Testis (tissue), 3 donors: ENCODE results near the gene KLF7. TPM values are rescaled to one million over a fixed set of nuclear protein-coding genes. Genes with fewer than 3 reads are reported as not detected.

Experiments used
- DNase-seq: peaks from one replicate; pipeline ENCODE4 v3.0.0-alpha.2; 2019
- H3K27ac ChIP-seq, 2 donors: fragments of 200-600 bp; sonication (generic); one replicate each; pipeline ENCODE4 v1.5.1; 2019
- H3K27me3 ChIP-seq: fragments of 200-600 bp; sonication (generic); one replicate; pipeline ENCODE4 v1.5.1; 2019
- H3K36me3 ChIP-seq: fragments of 200-600 bp; sonication (generic); one replicate; pipeline ENCODE4 v1.5.1; 2017; ENCODE audit warnings: low read depth; ENCODE audit errors: missing control alignments
- H3K4me1 ChIP-seq: fragments of 200-600 bp; sonication (generic); one replicate; pipeline ENCODE4 v1.5.1; 2019
- H3K4me3 ChIP-seq, 2 donors: fragments of 200-600 bp; sonication (generic); one replicate each; pipeline ENCODE4 v1.5.1; 2017 to 2019
- H3K9me3 ChIP-seq: fragments of 200-600 bp; sonication (generic); one replicate; pipeline ENCODE4 v1.5.1; 2017
- POLR2A ChIP-seq: fragments of 450-650 bp; IDR thresholded peaks from one replicate; pipeline ENCODE4 v1.6.1; 2017; ENCODE audit warnings: antibody characterized with exemption, mild to moderate bottlenecking, moderate library complexity
- WGBS, 2 donors: methylation state at CpG; one replicate each; pipeline ENCODE4 v1.1.5; 2018; 5-methylcytosine and 5-hydroxymethylcytosine counted together
- intact Hi-C: fragments of 100-400 bp; cut with DNase I; formaldehyde crosslinking; loops from one replicate; pipeline ENCODE4 v1.15.1; 2023; ENCODE audit warnings: low total_unique reads
- polyA plus RNA-seq: library from polyadenylated mRNA; stranded (reverse); fragments of 350-450 nt; fragmentation: Illumina TruSeq; extraction: RNeasy Lipid Tissue Mini Kit (QIAGEN cat#74804); gene quantifications from one replicate; pipeline ENCODE4 v1.2.3, GENCODE V29; 2014; ENCODE audit warnings: low read depth, low replicate concordance; ENCODE audit not compliant: insufficient read depth
- total RNA-seq, 2 donors: library from RNA; depleted of rRNA; stranded (reverse); fragments of >200 nt; gene quantifications; one replicate each; pipeline ENCODE4 v1.2.3, GENCODE V29; 2016
- TF ChIP-seq, protein P1 (sequence below), 3 experiments: fragments of 450-650 bp in 2 of 3; fragments of 200-600 bp in 1 of 3; sonication (generic) in 1 of 3; IDR thresholded peaks; one replicate each; pipeline ENCODE4 v1.5.1; 2016 to 2019; ENCODE audit warnings: antibody characterized with exemption in 3 of 3, mild to moderate bottlenecking in 2 of 3, moderate library complexity in 1 of 3

The KLF7 gene
- total and polyA plus RNA-seq, 3 donors from 2014 or later, result 15.1 to 23.2 (median 21.1) TPM

DNA sequence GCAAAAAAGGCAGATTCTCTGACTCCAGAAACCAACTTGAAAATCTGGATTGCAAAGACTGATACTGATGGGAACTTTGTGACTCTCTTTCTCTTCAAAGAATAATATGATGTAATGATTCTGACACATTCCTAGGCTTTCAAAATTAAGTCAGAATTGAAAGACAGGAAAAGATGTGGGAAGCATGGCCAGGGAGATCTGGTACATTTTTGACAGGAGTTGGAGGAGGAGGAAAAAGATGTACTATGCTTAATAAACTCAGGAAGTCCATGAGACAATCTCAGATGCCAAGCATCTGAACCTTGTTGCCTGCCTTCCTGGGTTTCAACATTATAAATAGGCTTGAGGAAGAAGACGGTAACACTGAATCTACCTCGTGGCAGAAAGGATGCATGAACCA lies 34.2 kb downstream of the KLF7 start:
- no peaks in the 10 kb centered on the region for H3K9me3 ChIP-seq
- H3K4me1 ChIP-seq, result peaks cover 15% of the 10 kb centered on the region
- DNase-seq, result no peak
- 83 to 87% methylated on average over 2 of the region's 2 CpGs for WGBS, 2 donors
- H3K4me3 ChIP-seq, result no peak overlapping the region
- TF ChIP-seq POLR2A, result no peak
- TF ChIP-seq, protein P1, sequence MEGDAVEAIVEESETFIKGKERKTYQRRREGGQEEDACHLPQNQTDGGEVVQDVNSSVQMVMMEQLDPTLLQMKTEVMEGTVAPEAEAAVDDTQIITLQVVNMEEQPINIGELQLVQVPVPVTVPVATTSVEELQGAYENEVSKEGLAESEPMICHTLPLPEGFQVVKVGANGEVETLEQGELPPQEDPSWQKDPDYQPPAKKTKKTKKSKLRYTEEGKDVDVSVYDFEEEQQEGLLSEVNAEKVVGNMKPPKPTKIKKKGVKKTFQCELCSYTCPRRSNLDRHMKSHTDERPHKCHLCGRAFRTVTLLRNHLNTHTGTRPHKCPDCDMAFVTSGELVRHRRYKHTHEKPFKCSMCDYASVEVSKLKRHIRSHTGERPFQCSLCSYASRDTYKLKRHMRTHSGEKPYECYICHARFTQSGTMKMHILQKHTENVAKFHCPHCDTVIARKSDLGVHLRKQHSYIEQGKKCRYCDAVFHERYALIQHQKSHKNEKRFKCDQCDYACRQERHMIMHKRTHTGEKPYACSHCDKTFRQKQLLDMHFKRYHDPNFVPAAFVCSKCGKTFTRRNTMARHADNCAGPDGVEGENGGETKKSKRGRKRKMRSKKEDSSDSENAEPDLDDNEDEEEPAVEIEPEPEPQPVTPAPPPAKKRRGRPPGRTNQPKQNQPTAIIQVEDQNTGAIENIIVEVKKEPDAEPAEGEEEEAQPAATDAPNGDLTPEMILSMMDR (IDR thresholded peaks at IDR 0.05), result no peak
- no peaks in the 10 kb centered on the region for H3K27me3 ChIP-seq
- intact Hi-C loops, result no loop called here
- H3K27ac ChIP-seq, result no peak overlapping the region
- H3K36me3 ChIP-seq, result no peaks in the 10 kb centered on the region

DNA sequence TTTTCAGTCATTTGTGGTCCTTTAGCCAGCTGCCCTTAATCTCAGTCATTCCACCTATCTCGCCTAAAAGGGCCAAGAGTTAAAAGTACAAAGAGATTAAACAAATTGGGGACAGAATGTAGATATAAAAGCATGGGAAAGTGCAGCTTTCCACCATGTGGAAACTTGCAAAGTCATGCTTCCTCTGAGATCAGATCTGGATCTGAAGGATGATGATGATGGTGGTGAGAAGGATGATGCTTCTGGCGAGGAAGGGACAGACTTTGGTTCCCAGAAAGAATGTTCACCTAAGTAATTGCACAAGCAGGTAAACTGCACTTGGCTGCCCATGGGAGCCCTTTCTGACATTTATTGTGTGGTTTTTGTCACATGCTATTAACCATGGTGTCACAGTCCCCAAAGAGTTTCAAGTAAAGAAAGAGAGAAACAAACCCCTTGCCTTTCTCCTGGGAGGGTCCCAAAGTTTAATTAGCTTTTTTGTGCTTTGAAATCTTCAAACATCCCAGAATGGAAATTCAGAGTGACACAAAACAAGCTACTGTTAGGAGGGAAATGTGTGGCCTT lies 34.7 kb downstream of the KLF7 start:
- H3K4me1 ChIP-seq, result peaks cover 15% of the 10 kb centered on the region
- H3K4me3 ChIP-seq, result no peak overlapping the region
- H3K9me3 ChIP-seq, result no peaks in the 10 kb centered on the region
- WGBS, 2 donors, result 81 to 88% methylated on average over 2 of the region's 2 CpGs
- no peak for TF ChIP-seq POLR2A
- TF ChIP-seq, protein P1 (IDR thresholded peaks at IDR 0.05), result no peak
- intact Hi-C loops, result no loop called here
- DNase-seq, result no peak
- H3K27ac ChIP-seq, result no peak overlapping the region
- no peaks in the 10 kb centered on the region for H3K36me3 ChIP-seq
- no peaks in the 10 kb centered on the region for H3K27me3 ChIP-seq

DNA sequence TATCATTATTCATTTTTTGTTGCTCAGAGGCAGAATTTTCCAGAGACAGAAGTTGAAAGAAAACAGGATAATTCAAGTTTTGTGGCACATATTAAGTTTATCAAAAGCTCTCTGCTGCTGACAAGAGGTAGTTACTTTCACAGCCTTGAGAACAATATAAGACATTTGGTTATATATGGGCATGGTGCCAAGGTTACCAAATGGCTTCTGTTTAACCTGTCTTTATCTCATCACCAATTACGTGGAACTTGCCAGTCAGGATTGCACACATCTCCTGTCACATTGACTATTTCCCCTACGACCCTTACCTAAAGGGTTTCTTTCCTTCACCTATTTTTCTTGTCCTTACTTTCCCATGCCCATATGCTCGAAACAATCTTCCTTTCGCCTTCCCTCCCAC lies 35.9 kb downstream of the KLF7 start:
- DNase-seq, result no peak
- WGBS, 2 donors, result 72 to 88% methylated on average over 4 of the region's 4 CpGs
- intact Hi-C loops, result no loop called here
- H3K4me3 ChIP-seq, result no peak overlapping the region
- no peak overlapping the region for H3K27ac ChIP-seq
- TF ChIP-seq, protein P1 (IDR thresholded peaks at IDR 0.05), result no peak
- TF ChIP-seq POLR2A, result no peak
- H3K4me1 ChIP-seq, result peaks cover 15% of the 10 kb centered on the region
- no peaks in the 10 kb centered on the region for H3K27me3 ChIP-seq
- H3K9me3 ChIP-seq, result no peaks in the 10 kb centered on the region
- H3K36me3 ChIP-seq, result no peaks in the 10 kb centered on the region

DNA sequence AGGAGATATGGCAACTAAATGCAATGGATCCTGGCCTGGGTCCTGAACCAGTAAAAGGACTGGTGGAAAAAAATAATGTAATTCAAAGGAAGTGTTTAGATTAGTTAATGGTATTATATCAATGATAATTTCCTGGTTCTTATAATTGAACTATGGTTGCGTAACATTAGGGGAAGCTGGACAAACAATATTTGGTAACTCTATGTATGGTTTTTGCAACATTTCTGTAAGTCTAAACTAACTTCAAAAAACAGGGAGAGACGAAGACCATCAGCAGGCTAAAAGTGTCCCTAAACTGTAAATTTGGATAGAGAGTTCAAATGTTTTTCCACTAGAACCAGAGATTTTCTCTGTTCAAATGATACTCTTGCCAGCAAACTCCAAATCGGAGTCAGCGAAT lies 36.9 kb downstream of the KLF7 start:
- Histone ChIP-seq H3K27ac (no peak overlapping the region), H3K4me3 (no peak overlapping the region), H3K9me3 (no peaks in the 10 kb centered on the region), H3K4me1 (peaks cover 11% of the 10 kb centered on the region), H3K36me3 (no peaks in the 10 kb centered on the region), H3K27me3 (no peaks in the 10 kb centered on the region)
- WGBS, 2 donors, result 91 to 95% methylated on average over 4 of the region's 4 CpGs
- intact Hi-C loops, result no loop called here
- TF ChIP-seq, protein P1 (IDR thresholded peaks at IDR 0.05), result no peak
- TF ChIP-seq POLR2A, result no peak
- DNase-seq, result no peak

DNA sequence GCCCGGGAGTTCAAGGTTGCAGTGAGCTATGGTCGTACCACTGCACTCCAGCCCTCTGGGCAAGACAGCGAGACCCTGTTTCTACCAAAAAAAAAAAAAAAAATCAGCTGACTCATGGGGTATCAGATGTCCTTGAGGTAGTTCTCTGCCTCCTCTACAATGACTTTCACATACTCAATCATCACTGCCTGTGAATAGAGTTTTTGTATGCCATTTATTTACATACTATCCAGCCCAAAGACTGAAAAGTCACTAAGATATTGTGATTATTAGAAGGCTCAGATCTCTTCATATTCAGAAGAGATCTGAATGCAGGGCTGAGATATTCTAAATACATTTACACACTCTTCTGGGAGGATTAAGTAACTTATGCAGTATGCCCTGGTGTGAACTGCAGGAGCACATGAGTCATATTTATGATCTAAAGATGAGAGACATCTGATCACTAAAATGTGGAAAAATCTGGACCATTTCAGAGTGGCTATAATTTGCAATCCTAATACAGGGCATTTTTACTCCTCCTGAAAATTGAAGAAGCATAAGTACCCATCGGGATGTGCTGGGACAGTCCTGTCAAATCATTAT lies 38.9 kb downstream of the KLF7 start:
- intact Hi-C loops, result no loop called here
- H3K4me3 ChIP-seq, result no peak overlapping the region
- H3K27ac ChIP-seq, result no peak overlapping the region
- H3K4me1 ChIP-seq, result no peaks in the 10 kb centered on the region
- whole genome bisulfite sequencing, 2 donors, result 83 to 88% methylated on average over 4 of the region's 4 CpGs
- TF ChIP-seq, protein P1 (IDR thresholded peaks at IDR 0.05), result no peak
- TF ChIP-seq POLR2A, result no peak
- H3K9me3 ChIP-seq, result no peaks in the 10 kb centered on the region
- H3K27me3 ChIP-seq, result no peaks in the 10 kb centered on the region
- H3K36me3 ChIP-seq, result no peaks in the 10 kb centered on the region
- no peak for DNase-seq
